GM19467 (cell line): ENCODE data around the gene SIX5.
"Not testable (repeated sequence)": the region's sequence is repeated elsewhere in the genome, so short reads cannot be mapped to it uniquely, and the experiment has no call there.

Experiments used
- ATAC-seq: cut with Tn5 transposase; IDR thresholded peaks from one replicate; pipeline ENCODE4 v1.9.1; 2021; ENCODE audit warnings: mild to moderate bottlenecking, moderate library complexity; ENCODE audit not compliant: unreplicated experiment

Gene SIX5

DNA sequence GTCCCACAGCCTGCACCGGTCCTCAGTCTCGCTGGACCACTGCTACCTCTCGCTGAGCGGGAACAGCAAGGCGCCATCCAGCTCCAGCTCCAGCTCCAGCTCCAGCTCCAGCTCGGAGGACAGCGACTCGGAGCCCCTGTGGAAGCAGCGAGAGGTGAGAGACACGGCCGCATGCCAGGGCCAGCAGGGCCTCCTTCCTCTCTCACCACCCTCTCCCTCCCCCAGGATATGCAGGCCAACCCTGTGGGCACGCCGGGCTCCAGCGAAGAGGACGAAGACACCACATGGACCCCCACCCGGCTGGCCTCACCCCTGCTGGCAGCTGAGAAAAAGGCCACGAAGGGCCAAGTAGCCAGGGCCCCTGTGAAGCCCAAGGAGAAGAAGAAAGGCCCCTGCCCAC is 7.3 kb downstream of the SIX5 start:
- no peak for ATAC-seq

DNA sequence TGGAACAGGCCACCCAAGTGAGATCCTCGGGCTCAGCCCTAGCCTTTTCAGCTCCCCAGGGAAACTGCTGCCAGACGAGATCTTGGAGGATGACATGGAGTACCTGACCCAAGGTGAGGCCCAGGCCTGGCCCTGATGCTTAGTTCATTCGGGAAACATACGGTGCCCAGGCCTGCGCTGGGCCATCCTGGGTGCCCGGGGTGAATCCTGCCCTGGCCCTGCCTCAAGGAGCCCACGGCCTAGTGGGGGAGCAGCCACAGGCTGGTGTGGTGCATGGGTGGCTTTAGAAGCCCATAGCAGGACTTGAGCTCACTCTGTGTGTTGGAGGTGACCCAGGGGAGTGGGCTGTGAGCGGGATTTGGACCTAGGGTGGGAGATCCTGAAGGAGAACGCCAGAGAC is 10.1 kb downstream of the SIX5 start:
- ATAC-seq = no peak

- ATAC-seq = no peak
Measured at GRCh38 chr19:45757695-45758094, 11.4 kb downstream of the SIX5 start.

DNA sequence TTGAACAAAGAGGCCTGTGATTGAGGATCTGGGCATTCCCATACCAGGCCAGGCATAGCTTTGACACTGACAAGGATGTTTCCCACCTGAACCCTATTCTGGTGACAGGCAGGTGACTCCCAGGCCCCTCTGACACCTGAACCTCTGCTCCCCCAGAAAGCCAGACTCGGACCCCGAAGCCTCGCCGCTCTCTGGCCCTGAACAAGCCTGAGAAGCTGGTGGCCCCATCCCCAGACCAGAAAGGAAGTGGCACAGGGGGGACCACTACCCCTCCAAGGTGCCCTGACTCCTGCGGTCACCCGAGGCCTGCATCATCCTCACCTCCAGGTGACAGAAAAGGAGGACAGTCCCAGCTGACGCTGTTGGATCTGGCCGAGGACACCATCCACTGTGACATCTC is 14.7 kb downstream of the SIX5 start:
- ATAC-seq = no peak

- ATAC-seq = no peak
Measured at GRCh38 chr19:45753548-45753947, 15.5 kb downstream of the SIX5 start.

DNA sequence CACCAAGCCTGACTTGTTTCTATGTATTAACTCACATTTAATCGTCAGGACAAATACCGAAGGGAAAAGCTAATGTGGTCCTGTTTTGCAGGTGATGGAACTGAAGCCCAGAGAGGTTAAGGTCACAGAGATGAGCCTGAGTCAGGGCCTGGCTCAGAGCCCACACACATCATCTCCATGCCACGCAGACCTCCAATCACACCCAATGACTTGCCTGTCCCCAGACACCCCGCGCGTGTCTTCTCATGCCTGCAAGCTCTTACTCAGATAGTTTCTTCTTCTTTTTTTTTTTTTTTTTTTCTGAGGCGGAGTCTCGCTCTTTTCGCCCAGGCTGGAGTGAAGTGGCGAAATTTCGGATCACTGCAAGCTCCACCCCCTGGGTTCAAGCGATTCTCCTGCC is 16.4 kb downstream of the SIX5 start:
- no peak for ATAC-seq

- not testable (repeated sequence) for ATAC-seq
Measured at GRCh38 chr19:45751483-45751882, 17.6 kb downstream of the SIX5 start.

GRCh38 chr19:45747513-45747912 is 21.5 kb downstream of the SIX5 start:
- ATAC-seq = no peak

DNA sequence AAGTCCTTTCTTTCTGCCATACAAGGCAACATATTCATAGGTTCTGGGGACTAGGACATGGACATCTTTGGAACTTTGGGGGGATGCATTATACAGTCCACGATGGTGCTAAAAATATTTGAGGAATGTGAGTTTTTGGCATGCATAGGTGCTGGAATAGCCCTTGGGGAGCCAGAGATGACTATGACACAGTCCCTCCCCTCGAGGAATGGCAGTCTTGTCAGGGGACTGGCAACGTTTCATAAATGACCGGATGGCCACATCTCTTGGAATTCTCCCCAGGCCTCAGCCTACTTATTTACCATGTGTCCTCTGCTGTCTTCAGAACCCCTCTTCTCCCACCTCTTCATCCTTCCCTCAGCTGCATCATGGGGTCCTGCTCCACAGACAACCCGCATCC is 22.2 kb downstream of the SIX5 start:
- no peak for ATAC-seq

DNA sequence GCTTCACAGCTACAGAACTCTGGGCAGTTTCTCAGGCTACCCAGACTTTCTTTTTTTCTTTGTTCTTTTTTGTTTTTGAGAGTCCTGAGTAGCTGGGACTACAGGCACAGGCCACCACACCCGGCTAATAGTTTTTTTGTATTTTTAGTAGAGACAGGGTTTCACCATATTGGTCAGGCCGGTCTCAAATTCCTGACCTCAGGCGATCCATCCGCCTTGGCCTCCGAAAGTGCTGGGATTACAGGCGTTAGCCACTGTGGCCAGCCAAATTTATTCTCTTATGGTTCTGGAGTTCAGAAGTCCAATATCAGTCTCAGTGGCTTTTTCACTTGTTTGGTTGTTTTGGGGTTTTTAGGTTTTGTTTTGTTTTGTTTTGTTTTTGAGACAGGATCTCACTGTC is 23.4 kb downstream of the SIX5 start:
- no peak for ATAC-seq

DNA sequence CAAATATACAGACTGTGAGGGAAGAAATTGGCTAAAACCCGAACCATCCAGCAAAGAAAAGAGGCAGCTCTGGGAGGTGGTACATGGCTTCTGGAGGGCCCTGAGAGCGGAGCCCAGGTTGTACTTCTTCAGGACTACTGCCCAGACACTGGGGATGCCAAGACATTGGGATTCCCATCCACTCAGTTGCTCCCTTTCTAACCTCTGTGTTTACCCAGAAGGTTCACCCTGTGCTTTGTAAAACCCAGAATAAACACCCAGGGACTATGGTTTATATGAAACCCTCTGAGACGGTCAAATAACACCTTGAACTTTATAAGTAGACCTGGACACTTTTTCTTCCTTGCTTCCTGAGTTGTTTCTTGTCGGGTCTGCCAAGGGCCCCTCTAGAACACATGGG is 26.1 kb downstream of the SIX5 start:
- ATAC-seq = no peak

DNA sequence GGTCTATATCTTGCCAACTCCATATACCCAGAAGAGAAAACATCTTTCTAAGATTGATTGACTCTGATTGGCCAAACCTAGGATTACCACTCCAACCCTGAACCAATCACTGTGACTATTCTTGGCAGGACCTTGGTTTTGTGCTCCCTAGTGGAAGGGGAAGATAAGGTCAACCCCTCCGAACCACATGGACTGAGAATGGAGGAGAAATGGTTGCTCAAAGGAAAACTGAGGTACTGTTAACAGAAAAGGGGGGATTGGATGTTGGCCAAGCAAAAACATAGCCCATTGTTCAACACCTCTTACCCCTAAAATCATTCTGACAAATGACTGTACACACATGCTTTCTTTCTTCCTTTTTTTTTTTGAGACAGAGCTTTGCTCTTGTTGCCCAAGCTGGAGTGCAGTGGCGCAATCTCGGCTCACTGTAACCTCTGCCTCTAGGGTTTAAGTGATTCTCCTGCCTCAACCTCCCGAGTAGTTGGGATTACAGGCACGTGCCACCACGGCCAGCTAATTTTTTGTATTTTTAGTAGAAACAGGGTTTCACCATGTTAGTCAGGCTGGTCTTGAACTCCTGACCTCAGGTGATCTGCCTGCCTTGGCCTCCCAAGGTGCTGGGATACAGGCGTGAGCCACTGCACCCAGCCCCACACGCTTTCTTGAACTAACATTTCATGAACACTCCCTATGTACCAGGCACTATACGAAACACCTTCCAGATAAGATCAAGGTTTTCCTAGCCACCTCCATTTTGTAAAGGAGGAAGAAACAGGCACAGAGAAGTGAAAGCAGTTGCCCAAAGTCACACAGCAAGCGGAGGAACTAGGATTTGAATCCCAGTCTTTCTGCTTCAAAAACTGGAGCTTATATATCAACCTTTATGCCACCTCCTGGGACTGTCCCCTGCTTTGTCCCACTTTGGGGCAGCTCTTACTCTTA is 29.3 kb downstream of the SIX5 start:
- no peak for ATAC-seq

DNA sequence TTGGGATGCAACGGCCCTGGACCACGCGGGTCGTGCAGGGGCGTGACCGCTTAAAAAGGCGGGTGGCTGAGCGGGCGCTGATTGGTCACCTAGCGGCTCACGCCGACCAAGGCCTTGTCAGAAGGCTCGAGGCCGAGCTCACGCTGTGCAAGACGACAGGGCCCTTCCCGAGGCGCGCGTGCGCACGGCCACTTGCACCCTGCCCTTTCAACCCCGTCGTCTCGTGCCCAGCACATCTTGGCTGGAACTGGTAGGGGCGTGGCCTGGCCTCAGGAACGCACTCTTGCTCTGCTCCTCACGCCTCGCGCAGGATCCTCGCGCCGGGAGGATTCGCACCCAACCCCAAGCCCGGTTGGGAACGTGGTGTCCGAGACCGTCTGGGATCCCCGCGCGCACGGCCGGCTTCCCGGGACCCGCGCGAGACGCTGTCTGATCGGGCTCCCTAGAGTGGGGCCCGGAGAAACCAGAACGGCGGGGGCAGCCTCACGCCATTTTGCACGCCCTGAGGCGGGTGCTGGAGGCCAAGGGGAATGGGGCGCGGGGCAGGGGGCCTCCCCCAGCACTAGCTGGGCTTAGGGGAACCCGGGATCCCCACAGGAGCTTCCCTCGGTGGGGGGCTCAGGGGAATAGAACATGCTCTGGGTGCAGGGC is 35.8 kb downstream of the SIX5 start, which contains the start of gene MEIOSIN:
TSS of gene MEIOSIN (plus strand) at position 280 of the 651 bp plus-strand sequence. CDS start 1,938 bp downstream, outside the sequence.
- ATAC-seq = no peak

DNA sequence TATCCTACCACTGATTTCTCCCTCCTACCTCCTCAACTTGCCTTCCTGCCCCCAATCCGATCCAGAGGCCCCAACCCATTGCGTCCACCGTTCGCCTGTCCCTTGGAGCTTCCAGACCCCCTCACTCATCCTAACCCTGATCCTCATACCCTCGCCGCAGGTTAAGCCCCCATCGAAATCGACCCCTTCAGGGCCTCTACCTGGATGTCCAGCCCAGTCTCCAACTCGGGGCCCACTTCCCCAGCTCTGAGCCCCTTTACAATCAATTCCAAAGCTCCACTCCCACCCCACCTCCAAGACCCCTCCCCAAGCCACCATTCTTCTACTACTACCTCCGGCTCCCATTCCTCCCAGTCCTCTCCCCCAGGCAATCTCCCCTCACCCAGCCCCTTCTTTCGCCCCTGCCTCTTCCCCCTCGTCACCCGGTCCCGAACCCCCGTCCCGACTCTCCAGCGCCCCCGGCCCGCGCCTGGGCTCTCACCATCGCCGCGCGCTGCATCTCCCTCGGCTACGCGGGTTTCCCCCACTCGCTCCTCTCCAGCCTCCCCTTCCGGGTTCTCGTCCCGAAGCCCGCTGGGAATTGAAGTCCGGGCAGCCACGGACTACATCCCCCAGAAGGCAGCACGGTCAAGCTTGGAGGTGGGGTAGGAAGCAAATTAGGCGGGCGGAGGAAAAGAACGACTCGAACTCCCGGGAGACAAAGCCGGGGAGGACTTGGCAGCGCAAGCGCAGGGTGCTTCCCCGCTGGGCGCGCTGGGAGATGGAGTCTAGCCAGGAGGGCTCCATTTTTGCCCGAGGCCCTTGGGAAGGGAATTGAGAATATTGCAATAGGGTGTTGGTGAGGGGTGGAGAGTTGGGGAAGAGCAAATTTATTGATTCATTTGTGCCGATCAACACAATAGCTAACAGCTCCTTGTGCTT is 38.4 kb downstream of the SIX5 start, which contains the start of gene FBXO46:
TSS of gene FBXO46 (minus strand) at position 529 of the 921 bp plus-strand sequence. CDS start 17,401 bp downstream, outside the sequence.
- ATAC-seq = peak; percentile 91

DNA sequence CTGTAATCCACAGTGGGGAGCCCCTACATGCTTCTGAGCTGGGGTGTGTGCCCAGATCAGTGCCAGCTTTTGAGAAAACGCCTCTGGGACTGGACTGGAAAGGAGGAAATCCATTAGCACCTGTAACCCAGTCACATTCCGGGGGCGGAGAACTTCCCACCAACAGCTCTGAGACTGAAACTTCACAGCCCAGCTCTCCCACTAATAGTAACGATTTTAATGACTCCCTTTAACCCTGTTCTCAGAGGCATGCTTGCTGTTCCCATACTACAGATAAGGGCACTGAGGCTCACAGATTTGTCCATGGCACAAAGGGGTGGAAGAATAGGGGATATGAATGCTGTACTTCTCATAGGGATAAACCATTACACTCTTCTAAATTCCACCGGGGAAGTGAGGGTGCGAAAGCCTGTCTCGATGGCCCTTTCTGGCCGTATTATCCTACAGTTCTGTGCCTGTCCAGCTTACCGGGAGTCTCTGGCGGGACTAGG is 39.2 kb downstream of the SIX5 start:
- ATAC-seq = no peak

- ATAC-seq = not testable (repeated sequence)
Measured at GRCh38 chr19:45728683-45729082, 40.4 kb downstream of the SIX5 start.

DNA sequence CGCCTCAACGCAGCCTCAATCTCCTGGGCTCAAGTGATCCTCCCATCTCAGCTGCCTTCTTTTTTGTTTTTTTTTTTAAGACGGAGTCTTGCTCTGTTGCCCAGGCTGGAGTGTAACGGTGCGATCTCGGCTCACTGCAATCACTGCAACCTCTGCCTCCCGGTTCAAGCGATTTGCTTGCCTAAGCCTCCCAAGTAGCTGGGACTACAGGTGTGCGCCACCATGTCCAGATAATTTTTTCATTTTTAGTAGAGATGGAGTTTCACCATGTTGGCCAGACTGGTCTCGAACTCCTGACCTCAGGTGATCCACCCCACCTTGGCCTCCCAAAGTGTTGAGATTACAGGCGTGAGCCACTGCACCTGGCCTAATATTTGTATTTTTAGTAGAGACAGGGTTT is 49.0 kb downstream of the SIX5 start:
- not testable (repeated sequence) for ATAC-seq

DNA sequence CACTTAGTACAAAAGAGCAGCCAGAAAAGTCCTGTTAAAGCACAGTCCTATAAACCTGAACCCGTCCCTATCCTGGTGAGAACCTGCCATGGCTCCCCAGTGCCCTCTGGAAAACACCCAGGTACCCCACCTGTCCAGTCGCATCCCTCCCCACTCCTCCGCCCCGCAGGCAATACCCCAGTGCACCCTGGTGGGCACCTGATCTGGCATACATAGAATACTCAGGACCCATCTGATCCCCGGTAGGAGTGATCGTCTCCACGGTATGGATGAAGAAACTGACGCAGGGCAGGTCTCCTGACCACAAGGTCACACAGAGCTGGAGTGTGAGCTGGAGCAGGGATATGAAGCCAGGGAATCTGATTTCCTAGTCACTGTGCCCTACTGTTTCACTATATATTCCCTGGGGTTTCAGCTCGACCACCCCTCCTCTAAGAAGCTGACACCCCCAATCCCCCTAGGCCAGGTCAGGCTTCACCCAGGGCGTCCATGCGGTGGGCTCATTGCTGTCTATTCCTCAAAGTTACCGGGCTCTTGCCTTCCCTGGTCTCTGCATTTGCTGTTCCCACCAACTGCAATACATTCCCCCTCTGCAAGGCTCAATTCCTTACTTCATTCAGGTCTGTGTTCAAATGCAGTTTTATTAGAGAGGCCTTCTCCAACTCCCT is 50.9 kb downstream of the SIX5 start:
- ATAC-seq = no peak

DNA sequence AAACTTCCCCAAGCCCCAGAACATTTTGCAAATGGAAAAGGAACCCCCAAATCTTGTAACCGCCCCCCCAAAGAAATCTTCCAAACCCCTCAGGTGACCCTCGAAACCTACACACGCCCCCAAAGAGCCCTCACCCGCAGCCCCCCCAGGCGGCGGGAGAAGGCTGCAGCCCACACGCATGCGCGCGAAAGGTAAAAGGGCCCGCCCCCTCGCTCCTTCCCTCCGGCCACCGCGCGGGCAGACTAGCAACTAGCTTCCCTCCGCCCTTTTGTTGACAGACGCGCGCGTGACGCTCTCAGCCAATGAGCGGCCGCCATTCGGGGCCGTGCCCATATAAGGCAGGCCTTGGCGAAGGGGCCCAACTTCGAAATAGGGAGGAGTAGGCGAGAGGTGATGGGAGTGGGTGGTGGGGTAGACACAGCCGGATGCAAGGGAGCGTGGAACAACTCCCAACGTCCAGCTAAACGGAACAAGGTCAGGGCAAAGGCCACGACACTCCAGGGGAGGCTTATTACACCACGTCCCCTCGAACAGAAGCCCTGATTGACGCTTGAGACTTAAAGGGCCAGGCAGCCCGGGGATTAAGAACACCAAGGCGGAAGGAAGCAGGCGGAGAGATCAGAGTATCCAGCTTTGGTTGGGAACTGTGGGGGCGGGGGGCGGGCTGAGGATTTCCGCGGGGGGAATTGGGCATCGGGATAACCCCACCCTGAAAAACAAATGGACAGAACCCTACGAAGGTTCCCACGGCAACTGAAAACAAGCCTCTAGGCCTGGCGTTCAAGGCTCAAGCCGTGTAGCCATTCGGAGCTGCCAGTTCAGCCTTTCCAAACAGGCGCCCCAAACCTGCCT is 51.7 kb downstream of the SIX5 start:
- ATAC-seq = peak; percentile 92
